Loucy (cell line): ENCODE data around the gene NECTIN2.

ENCODE experiments used
- CTCF ChIP-seq: fragments of 200-600 bp; sonication (generic); conservative IDR thresholded peaks from 2 replicates; pipeline ENCODE4 v1.5.1; 2014; ENCODE audit warnings: mild to moderate bottlenecking, antibody characterized with exemption, low read length
- EZH2phosphoT487 ChIP-seq: fragments of 200-600 bp; IDR thresholded peaks from 2 replicates; pipeline ENCODE4 v1.6.1; 2018; ENCODE audit warnings: antibody characterized with exemption, mild to moderate bottlenecking, moderate library complexity, borderline replicate concordance

- no peak for TF ChIP-seq CTCF
- TF ChIP-seq EZH2phosphoT487 = no peak
Measured at GRCh38 chr19:44889830-44890365, 43.8 kb downstream of the NECTIN2 start.
